HG03469 (cell line): ENCODE data around the gene GSG1L.

ENCODE experiments used
- ATAC-seq: cut with Tn5 transposase; IDR thresholded peaks from one replicate; pipeline ENCODE4 v1.9.1; 2021; ENCODE audit warnings: mild to moderate bottlenecking, moderate library complexity, moderate number of reproducible peaks; ENCODE audit not compliant: unreplicated experiment

Gene GSG1L

GRCh38 chr16:28029387-28030002, 34.0 kb downstream of the GSG1L start:
- ATAC-seq = no peak

DNA sequence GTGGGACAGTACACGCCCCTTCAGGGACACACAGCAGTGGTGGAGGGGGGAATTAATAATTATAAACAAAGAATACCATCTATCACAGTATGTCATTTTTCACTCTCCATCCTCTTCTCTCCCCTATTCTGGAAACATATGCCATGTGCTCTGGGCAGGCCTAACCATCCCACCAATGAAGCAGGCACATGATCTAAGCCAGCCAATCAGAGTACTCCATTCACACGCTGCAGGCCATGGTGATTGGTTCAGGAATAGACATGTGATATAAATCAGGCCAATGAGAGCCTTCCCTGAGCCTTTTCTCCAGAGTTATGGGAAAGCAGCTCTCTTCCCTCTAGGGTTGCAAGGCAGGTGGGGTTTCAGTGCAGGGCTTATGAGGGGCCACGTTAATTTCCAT, 36.5 kb downstream of the GSG1L start:
- no peak for ATAC-seq

DNA sequence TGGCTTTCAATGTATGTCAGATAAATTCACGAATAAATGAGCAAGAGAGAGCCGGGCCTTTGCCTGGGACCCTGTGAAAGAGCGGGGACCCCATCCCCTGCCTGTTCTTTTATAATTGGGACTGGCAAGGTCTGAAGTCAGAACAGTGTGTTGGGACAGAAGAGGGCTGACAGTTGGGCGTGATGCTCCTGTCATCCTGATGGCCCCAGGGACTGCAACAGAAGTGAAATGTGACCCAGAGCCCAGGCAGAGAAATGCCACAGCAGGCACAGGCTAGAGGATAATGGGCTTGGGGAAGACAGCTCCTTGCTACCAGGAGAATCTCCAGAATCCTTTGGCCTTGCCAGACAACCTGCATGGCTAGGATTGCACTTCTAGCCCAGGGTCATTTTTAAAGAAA, 37.9 kb downstream of the GSG1L start:
- no peak for ATAC-seq

DNA sequence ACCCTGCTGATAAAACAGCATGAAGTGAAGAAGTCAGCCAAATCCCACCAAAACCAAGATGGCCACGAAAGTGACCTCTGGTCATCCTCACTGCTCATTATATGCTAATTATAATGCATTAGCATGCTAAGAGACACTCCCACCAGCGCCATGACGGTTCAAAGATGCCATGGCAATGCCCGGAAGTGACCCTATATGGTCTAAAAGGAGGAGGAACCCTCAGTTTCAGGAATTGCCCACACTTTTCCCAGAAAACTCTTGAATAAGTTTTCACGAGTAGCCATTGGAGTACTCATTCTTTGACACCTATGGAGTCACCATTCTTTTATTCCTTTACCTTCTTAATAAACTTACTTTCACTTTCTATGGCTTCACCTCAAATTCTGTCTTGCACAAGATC, 44.3 kb downstream of the GSG1L start:
- no peak for ATAC-seq

DNA sequence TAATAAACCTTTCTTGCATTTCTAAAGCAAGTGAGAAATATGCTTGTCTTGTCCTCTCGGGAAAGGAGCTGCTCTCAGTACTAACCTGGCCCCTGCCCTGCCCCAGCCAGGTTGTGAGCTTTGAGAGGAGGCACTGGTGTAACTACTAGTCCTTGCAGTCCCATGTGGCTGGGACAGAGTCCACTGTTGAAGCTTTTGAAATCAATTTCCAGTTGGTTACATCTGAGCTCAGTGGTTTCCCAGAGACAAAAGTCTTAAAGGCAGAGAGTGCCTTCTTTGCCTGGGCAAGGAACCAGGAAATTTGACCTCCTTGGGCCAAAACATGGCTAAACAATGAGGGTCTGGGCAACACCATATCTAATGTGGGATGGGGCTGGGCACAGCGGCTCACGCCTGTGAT, 48.7 kb downstream of the GSG1L start:
- no peak for ATAC-seq

GRCh38 chr16:28013878-28014277, 49.6 kb downstream of the GSG1L start:
- no peak for ATAC-seq

DNA sequence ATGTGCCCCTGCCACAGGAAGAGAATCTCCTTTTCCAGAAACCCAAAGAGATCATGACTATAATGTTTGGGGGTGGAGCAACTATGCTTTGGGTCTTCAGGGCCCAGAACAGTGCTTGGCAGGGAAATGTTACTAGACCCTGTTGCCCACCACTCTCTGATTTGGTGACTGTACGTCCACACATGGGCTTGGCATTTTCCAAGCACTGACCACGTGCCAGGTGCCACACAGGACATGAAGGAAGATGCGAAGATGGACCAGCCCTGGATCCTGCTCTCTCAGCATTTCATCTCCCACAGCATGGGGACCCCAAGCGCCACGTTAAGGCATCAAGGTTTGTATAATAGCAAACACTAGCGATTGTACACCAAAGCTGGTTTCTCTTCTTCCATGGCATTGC, 50.1 kb downstream of the GSG1L start:
- no peak for ATAC-seq

DNA sequence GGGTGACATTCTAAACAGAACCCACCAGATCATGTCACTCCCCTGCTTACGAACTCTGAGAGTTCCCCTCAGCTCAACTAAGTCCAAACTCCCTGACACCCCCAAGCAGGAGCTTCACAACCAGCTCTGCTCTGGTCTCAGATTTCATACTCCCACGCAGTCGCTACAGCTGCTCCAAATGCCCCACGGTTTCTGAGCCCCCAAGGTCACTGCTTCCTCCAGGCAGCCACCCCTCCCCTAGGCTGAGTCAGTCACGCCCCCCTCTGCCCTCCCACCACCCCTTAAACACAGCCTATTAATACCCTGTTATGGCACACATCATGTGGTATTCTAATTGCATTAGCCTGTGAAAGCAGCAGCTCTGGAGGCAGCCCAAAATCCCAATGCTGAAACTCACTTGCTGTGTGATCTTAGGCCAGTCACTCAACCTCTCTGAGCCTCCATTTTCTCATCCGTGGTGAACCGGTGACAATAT, 51.5 kb downstream of the GSG1L start:
- no peak for ATAC-seq

GRCh38 chr16:28011223-28011622, 52.3 kb downstream of the GSG1L start:
- no peak for ATAC-seq

DNA sequence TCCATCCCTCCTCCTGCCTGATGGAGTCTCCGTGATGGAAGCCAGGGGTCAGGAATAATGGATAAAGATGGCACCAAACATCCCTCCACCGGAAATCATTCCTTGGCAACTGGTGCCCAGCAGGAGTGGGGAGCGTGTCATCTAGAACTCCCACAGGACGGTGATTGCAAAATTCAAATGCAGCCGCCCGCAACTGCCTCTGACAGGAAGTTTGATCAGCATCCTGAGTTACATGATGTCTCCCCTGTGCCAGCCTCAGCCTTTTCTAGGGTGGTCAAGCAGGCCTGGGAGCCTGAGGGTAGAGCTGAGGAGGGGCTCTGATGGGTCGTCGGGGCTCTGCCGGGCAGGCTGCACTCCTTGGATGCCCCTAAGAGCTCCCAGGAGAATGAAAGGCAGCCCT, 52.8 kb downstream of the GSG1L start:
- no peak for ATAC-seq

- no peak for ATAC-seq
Observed at GRCh38 chr16:28009586-28010373, 53.7 kb downstream of the GSG1L start.

- ATAC-seq = no peak
Observed at GRCh38 chr16:28003923-28004322, 59.6 kb downstream of the GSG1L start.

GRCh38 chr16:28003021-28003865, 60.3 kb downstream of the GSG1L start:
- ATAC-seq = no peak

DNA sequence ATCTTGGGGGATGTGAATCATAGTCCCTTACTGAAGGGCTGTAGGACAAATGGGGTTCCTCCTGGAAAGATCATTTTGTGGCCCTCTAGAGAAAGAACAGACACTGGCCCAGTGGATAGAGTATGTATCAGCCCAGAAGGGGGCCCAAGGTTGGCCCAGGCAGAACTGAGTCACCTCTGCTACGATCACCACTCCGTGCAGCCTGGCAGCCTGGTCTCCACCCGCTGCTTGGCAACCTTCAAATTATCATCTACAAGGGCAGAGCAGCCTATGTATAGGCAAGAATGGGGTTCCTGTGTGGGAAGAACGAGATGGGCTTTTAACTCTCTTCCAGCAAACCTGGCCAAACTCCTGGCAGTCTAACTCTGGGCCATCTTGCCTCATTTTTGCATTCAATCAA, 61.9 kb downstream of the GSG1L start:
- ATAC-seq = no peak

GRCh38 chr16:28001184-28001583, 62.3 kb downstream of the GSG1L start:
- ATAC-seq = no peak

DNA sequence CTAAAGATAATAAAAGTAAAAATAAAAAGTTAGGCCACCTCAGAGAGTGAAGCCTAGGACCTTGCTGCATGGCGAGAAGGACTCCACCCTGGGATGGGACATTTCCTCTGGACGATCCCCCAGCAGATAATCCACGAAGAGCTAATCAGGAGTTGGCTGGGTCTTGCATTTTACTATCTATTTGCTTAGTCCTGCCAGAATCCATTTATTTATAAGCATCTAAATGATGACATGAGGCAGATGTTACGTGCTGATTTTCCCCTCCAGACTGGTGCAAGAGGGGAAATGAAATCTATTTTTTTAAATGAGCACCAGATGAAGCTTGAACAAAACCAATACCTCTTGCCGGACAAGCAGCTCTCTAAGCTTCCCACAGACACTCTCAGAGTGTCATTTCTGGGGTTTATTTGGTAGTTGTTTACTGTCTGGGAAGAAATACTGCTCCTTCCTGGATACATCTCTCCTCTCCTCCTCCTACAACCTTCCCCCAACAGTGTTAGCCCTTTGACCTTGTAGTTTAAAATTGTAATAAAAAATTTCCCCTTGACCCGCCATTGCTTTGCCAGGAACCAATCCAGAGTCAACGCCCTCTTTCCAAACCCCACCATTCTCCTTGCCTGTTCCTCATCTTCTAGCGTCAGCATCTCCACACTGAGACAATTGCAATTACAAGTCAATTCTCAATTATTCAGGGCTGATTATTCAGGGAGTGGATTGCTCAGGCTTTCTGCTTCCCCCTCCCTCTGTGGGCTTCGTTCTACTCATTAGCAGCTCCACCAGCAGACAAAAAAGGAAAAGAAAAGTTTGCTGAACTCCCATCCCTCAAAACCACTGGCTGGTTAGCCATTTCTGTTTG, 63.0 kb downstream of the GSG1L start:
- no peak for ATAC-seq

- no peak for ATAC-seq
Observed at GRCh38 chr16:27999687-28000086, 63.8 kb downstream of the GSG1L start.

- ATAC-seq = no peak
Observed at GRCh38 chr16:27995378-27995777, 68.1 kb downstream of the GSG1L start.

DNA sequence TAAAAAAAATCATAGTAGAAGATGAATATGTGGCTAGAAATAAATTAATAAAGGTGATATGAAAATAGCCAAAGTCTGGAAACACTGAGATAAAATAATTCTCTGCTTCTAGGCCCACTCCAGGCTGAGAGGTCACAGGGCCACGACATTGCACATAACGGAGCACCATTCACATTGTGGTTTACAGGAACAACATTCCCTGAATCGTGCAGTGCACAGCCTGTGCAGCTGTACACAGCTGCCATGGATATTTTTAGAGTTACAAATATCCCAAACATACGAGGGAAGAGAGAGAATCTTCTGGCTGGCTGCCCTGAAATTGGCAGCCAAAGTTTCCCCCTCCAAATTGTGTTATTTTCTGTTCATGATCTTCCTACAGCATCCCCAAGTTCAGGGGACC, 68.8 kb downstream of the GSG1L start:
- ATAC-seq = no peak

- ATAC-seq = no peak
Observed at GRCh38 chr16:27993587-27993986, 69.9 kb downstream of the GSG1L start.

DNA sequence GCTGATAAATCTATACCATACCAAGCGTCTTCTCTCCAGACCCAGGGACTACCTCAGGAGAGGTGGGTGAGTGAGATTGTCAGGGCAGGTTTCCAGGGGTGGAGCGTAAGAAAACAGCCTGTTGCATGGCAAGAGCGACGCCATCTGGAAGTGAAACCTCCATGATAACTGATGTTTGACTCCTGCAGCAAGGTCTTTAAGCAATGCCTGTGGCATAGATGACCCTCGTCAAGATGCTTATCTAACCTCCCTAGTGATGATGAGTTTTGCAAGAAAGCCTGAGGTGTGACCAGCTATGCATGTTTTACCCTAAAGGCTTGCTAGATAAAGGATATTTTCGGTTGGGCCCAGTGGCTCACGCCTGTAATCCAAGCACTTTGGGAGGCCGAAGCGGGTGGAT, 71.6 kb downstream of the GSG1L start:
- no peak for ATAC-seq
